Adrenal gland (tissue), 12 donors: ENCODE measurements around the gene GPS2. TPM values are rescaled to one million over a fixed set of nuclear protein-coding genes. Genes with fewer than 3 reads are reported as not detected.

Source experiments
- DNase-seq, 7 donors: peaks; one replicate each; pipeline ENCODE4 v3.0.0-alpha.2; 2019 to 2020
- H3K27ac ChIP-seq, 5 donors: fragments of 200-600 bp; sonication (generic) in 4 of 5; 1 replicate in 3 of 5; 2 replicates in 2 of 5; pipeline versions ENCODE4 v1.5.1 to v1.8.0; 2016 to 2020; ENCODE audit warnings: mild to moderate bottlenecking in 1 of 5
- H3K27me3 ChIP-seq: fragments of 200-600 bp; 2 replicates; pipeline ENCODE4 v1.8.0; 2021
- H3K36me3 ChIP-seq, 2 donors: fragments of 200-600 bp; replicated peaks in 1 of 2; 1 replicate in 1 of 2; 2 replicates in 1 of 2; pipeline versions ENCODE4 v1.5.1 to v1.8.0; 2018 to 2022
- H3K4me1 ChIP-seq, 2 donors: fragments of 200-600 bp; replicated peaks in 1 of 2; 1 replicate in 1 of 2; 2 replicates in 1 of 2; pipeline versions ENCODE4 v1.5.1 to v1.8.0; 2018 to 2021
- H3K4me3 ChIP-seq, 4 donors: fragments of 200-600 bp; sonication (generic) in 3 of 4; one replicate each; pipeline ENCODE4 v1.5.1; 2016 to 2018
- H3K9me3 ChIP-seq, 3 donors: fragments of 200-600 bp; sonication (generic) in 1 of 3; replicated peaks in 1 of 3; 1 replicate in 2 of 3; 2 replicates in 1 of 3; pipeline versions ENCODE4 v1.5.1 to v1.8.0; 2016 to 2021
- CTCF ChIP-seq, 6 experiments: fragments of 450-650 bp in 4 of 6; fragments of 200-600 bp in 2 of 6; sonication (generic) in 1 of 6; IDR thresholded peaks; 1 replicate in 5 of 6; 2 replicates in 1 of 6; pipeline versions ENCODE4 v1.5.1 to v1.8.0; 2016 to 2021; ENCODE audit warnings: antibody characterized with exemption in 6 of 6, mild to moderate bottlenecking in 2 of 6, moderate library complexity in 1 of 6
- POLR2A ChIP-seq, 2 donors: fragments of 450-650 bp; IDR thresholded peaks; one replicate each; pipeline ENCODE4 v1.6.1; 2017; ENCODE audit warnings: antibody characterized with exemption in 2 of 2, mild to moderate bottlenecking in 2 of 2, moderate library complexity in 1 of 2
- WGBS, 4 donors: extraction: QIAGEN DNeasy Blood & Tissue Kit in 2 of 4; methylation state at CpG; one replicate each; pipeline versions ENCODE4 v1.1.5 to v1.1.7; 2013 to 2017; 5-methylcytosine and 5-hydroxymethylcytosine counted together
- intact Hi-C, 2 donors: fragments of 100-400 bp; cut with DNase I; formaldehyde crosslinking; loops; one replicate each; pipeline versions ENCODE4 v1.14.1 to v1.15.0; 2022 to 2023
- polyA plus RNA-seq, 3 donors: library from polyadenylated mRNA; stranded (reverse); fragments of 200-250 nt in 2 of 3; fragments of 350-450 nt in 1 of 3; fragmentation: Illumina TruSeq in 1 of 3; extraction: RNeasy Lipid Tissue Mini Kit (QIAGEN cat#74804) in 1 of 3; gene quantifications; one replicate each; pipeline ENCODE4 v1.2.3, GENCODE V29; 2013 to 2014
- total RNA-seq, 9 donors: library from RNA; depleted of rRNA in 4 of 9; stranded (reverse); fragments of >200 nt in 4 of 9; fragments of 120-200 nt in 1 of 9; fragmentation: NEBNext Ultra II Directional in 1 of 9; extraction: Animal tissue kit (Norgen Biotek cat#: 25700) in 1 of 9; gene quantifications; one replicate each; pipeline versions ENCODE4 v1.1.0 to v1.2.4, GENCODE V29; 2013 to 2023
- donor health status: healthy with polysubstance abuse.
- donor health status: Bipolar disorder and iron deficiency.
- donor health status: DM: yes; HTN: yes; CAD: no.
- donor health status: DM: no; HTN: no; CAD: no.
- donor health status: DM: no; HTN: no; CAD: no.
- donor health status: DM: yes; HTN: yes; CAD: no.

GPS2 gene
- total and polyA plus RNA-seq, 12 donors, result 69.1 to 196 (median 114) TPM

- H3K4me3 ChIP-seq, result no peak overlapping the region
- intact Hi-C loops, result no loop called here
- no peak overlapping the region for H3K27ac ChIP-seq
Measured at GRCh38 chr17:7328009-7328408, 12.8 kb upstream of the GPS2 start.

DNA sequence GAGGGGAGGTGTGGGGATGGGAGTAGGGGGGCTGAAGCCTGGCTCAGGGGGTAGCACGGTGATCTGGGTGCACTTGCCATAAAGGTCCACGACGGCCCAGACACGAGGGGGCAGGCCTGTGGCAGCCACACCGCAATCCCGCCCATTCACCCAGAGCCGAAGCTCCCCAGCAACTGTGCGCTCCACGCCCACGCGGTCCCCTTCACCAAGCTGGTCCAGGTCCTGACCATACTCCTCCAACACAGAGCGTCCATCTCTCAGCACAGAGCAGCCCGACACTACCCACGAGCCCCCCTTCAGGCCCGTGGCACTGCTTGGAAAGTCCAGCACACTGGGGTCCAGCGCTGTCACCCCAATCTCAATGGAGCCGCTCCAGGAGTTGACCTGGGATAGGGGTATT lies 12.3 kb upstream of the GPS2 start:
- WGBS, 4 donors, result 87 to 93% (median 90%) methylated on average over 15 to 17 of the region's 17 CpGs
- Histone ChIP-seq H3K27ac (no peak overlapping the region), H3K4me3 (no peak overlapping the region), H3K4me1 (peaks cover 4 to 17% of the 10 kb centered on the region in 2 donors), H3K9me3 (no peaks in the 10 kb centered on the region), H3K36me3 (peaks cover 0 to 35% of the 10 kb centered on the region in 2 donors), H3K27me3 (no peaks in the 10 kb centered on the region)
- TF ChIP-seq CTCF (IDR thresholded peaks at IDR 0.05) (no peak), POLR2A (IDR thresholded peaks at IDR 0.05) (no peak)
- no peak for DNase-seq
- intact Hi-C loops, result no loop called here

More at GRCh38 chr17:7328009-7328408, 12.8 kb upstream of the GPS2 start:
- TF ChIP-seq CTCF (IDR thresholded peaks at IDR 0.05), result no peak
- TF ChIP-seq POLR2A (IDR thresholded peaks at IDR 0.05), result no peak
- peaks cover 0 to 30% of the 10 kb centered on the region in 2 donors for H3K36me3 ChIP-seq
- no peaks in the 10 kb centered on the region for H3K27me3 ChIP-seq
- WGBS, 4 donors, result 63 to 93% (median 87%) methylated on average over 1 of the region's 1 CpG
- H3K4me1 ChIP-seq, result peaks cover 4 to 17% of the 10 kb centered on the region in 2 donors
- DNase-seq, result no peak
- H3K9me3 ChIP-seq, result no peaks in the 10 kb centered on the region

GRCh38 chr17:7327056-7327455 lies 11.9 kb upstream of the GPS2 start:
- TF ChIP-seq CTCF (IDR thresholded peaks at IDR 0.05) (no peak), POLR2A (IDR thresholded peaks at IDR 0.05) (no peak)
- Histone ChIP-seq H3K9me3 (no peaks in the 10 kb centered on the region), H3K4me1 (peaks cover 4 to 17% of the 10 kb centered on the region in 2 donors), H3K27ac (no peak overlapping the region), H3K4me3 (no peak overlapping the region), H3K27me3 (no peaks in the 10 kb centered on the region), H3K36me3 (peaks cover 0 to 40% of the 10 kb centered on the region in 2 donors)
- intact Hi-C loops, result no loop called here
- WGBS, 4 donors, result 81 to 91% (median 86%) methylated on average over 5 to 7 of the region's 7 CpGs
- DNase-seq, result no peak

DNA sequence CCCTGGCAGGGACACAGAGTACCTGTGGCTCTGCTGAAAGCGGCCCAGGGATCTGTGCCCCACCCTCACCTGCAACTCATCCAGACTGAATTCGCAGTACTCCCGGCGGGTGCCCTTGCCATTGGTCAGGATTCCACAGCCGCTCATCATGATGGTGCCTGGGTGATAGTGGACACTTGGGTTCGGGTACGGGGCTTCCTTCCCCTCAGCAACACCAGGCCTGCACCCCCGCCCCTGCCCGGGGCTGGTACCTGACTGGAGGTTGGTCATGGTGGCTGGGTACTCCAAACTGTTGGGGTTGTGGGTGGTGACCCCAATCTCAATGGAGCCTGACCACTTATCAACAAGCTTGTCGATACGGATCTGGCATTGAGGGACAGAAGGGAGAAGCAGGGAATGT lies 11.0 kb upstream of the GPS2 start:
- no peak overlapping the region for H3K4me3 ChIP-seq
- 90 to 95% (median 92%) methylated on average over 6 to 11 of the region's 11 CpGs for WGBS, 4 donors
- DNase-seq, result no peak
- TF ChIP-seq POLR2A (IDR thresholded peaks at IDR 0.05), result no peak
- no peak for TF ChIP-seq CTCF (IDR thresholded peaks at IDR 0.05)
- peaks cover 4 to 17% of the 10 kb centered on the region in 2 donors for H3K4me1 ChIP-seq
- intact Hi-C loops, result no loop called here
- H3K27me3 ChIP-seq, result no peaks in the 10 kb centered on the region
- H3K9me3 ChIP-seq, result no peaks in the 10 kb centered on the region
- peaks cover 0 to 48% of the 10 kb centered on the region in 2 donors for H3K36me3 ChIP-seq
- no peak overlapping the region for H3K27ac ChIP-seq
